Testis (tissue), 3 donors: Measurements from ENCODE around the gene RASL11B. TPM values are rescaled to one million over a fixed set of nuclear protein-coding genes. Genes with fewer than 3 reads are reported as not detected.

Experiments used
- DNase-seq: peaks from one replicate; pipeline ENCODE4 v3.0.0-alpha.2; 2019
- H3K27ac ChIP-seq, 2 donors: fragments of 200-600 bp; sonication (generic); one replicate each; pipeline ENCODE4 v1.5.1; 2019
- H3K27me3 ChIP-seq: fragments of 200-600 bp; sonication (generic); one replicate; pipeline ENCODE4 v1.5.1; 2019
- H3K36me3 ChIP-seq: fragments of 200-600 bp; sonication (generic); one replicate; pipeline ENCODE4 v1.5.1; 2017; ENCODE audit warnings: low read depth; ENCODE audit errors: missing control alignments
- H3K4me1 ChIP-seq: fragments of 200-600 bp; sonication (generic); one replicate; pipeline ENCODE4 v1.5.1; 2019
- H3K4me3 ChIP-seq, 2 donors: fragments of 200-600 bp; sonication (generic); one replicate each; pipeline ENCODE4 v1.5.1; 2017 to 2019
- H3K9me3 ChIP-seq: fragments of 200-600 bp; sonication (generic); one replicate; pipeline ENCODE4 v1.5.1; 2017
- POLR2A ChIP-seq: fragments of 450-650 bp; IDR thresholded peaks from one replicate; pipeline ENCODE4 v1.6.1; 2017; ENCODE audit warnings: antibody characterized with exemption, mild to moderate bottlenecking, moderate library complexity
- WGBS, 2 donors: methylation state at CpG; one replicate each; pipeline ENCODE4 v1.1.5; 2018; 5-methylcytosine and 5-hydroxymethylcytosine counted together
- intact Hi-C: fragments of 100-400 bp; cut with DNase I; formaldehyde crosslinking; loops from one replicate; pipeline ENCODE4 v1.15.1; 2023; ENCODE audit warnings: low total_unique reads
- polyA plus RNA-seq: library from polyadenylated mRNA; stranded (reverse); fragments of 350-450 nt; fragmentation: Illumina TruSeq; extraction: RNeasy Lipid Tissue Mini Kit (QIAGEN cat#74804); gene quantifications from one replicate; pipeline ENCODE4 v1.2.3, GENCODE V29; 2014; ENCODE audit warnings: low read depth, low replicate concordance; ENCODE audit not compliant: insufficient read depth
- total RNA-seq, 2 donors: library from RNA; depleted of rRNA; stranded (reverse); fragments of >200 nt; gene quantifications; one replicate each; pipeline ENCODE4 v1.2.3, GENCODE V29; 2016
- TF ChIP-seq, protein P1 (sequence below), 3 experiments: fragments of 450-650 bp in 2 of 3; fragments of 200-600 bp in 1 of 3; sonication (generic) in 1 of 3; IDR thresholded peaks; one replicate each; pipeline ENCODE4 v1.5.1; 2016 to 2019; ENCODE audit warnings: antibody characterized with exemption in 3 of 3, mild to moderate bottlenecking in 2 of 3, moderate library complexity in 1 of 3

RASL11B gene
- total and polyA plus RNA-seq, 3 donors from 2014 or later: 15.3 to 25.5 (median 16.7) TPM

DNA sequence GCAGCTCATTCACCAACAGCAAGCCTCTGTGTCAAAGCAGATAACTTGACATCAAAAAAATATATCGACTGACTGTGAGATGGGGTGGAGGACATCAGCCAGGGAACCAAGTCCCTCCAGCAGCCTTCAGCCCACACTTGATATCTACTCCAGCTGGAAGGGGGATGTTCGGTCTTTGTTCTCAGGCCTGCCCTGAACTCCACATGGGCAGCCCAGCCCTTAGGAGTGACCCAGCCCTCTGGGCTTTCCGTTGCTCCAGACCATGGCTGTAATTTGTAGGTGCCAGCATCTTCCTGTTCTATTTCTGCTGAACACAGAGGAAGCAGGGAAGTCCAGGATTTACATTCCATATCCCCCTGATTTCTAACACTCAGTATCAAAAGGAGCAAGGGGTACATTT lies 17.4 kb downstream of the RASL11B start:
- Histone ChIP-seq H3K9me3 (no peaks in the 10 kb centered on the region), H3K4me1 (no peaks in the 10 kb centered on the region), H3K4me3 (no peak overlapping the region), H3K27ac (no peak overlapping the region), H3K27me3 (no peaks in the 10 kb centered on the region), H3K36me3 (no peaks in the 10 kb centered on the region)
- 65 to 74% methylated on average over 3 of the region's 3 CpGs for WGBS, 2 donors
- intact Hi-C loops: no loop called here
- DNase-seq: no peak
- TF ChIP-seq, protein P1, sequence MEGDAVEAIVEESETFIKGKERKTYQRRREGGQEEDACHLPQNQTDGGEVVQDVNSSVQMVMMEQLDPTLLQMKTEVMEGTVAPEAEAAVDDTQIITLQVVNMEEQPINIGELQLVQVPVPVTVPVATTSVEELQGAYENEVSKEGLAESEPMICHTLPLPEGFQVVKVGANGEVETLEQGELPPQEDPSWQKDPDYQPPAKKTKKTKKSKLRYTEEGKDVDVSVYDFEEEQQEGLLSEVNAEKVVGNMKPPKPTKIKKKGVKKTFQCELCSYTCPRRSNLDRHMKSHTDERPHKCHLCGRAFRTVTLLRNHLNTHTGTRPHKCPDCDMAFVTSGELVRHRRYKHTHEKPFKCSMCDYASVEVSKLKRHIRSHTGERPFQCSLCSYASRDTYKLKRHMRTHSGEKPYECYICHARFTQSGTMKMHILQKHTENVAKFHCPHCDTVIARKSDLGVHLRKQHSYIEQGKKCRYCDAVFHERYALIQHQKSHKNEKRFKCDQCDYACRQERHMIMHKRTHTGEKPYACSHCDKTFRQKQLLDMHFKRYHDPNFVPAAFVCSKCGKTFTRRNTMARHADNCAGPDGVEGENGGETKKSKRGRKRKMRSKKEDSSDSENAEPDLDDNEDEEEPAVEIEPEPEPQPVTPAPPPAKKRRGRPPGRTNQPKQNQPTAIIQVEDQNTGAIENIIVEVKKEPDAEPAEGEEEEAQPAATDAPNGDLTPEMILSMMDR (IDR thresholded peaks at IDR 0.05): no peak
- TF ChIP-seq POLR2A: no peak

DNA sequence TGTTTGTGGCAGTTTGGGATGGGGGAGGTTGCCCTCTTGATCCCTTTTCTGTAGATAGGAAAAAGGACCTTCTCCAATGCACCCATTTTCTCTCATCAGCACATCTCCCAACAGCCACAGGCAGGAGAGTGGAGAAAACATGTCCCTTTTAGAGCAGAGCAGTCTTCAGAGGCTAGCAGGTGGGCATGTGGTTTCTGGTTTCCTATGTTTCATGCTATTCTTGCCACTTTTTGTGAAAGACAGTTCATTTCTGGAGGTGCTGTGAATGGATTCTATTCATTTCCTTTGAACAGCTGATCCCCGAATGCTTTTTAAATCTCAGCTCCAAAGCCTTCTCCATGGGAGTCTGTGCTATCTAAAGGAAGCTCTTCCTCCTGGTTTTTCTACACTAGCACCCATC lies 18.9 kb downstream of the RASL11B start:
- no peak for TF ChIP-seq POLR2A
- TF ChIP-seq, protein P1 (IDR thresholded peaks at IDR 0.05): no peak
- H3K4me3 ChIP-seq: no peak overlapping the region
- no peaks in the 10 kb centered on the region for H3K36me3 ChIP-seq
- no peaks in the 10 kb centered on the region for H3K9me3 ChIP-seq
- no peak overlapping the region for H3K27ac ChIP-seq
- DNase-seq: no peak
- 88 to 91% methylated on average over 1 of the region's 1 CpG for WGBS, 2 donors
- intact Hi-C loops: no loop called here
- no peaks in the 10 kb centered on the region for H3K27me3 ChIP-seq
- H3K4me1 ChIP-seq: no peaks in the 10 kb centered on the region

DNA sequence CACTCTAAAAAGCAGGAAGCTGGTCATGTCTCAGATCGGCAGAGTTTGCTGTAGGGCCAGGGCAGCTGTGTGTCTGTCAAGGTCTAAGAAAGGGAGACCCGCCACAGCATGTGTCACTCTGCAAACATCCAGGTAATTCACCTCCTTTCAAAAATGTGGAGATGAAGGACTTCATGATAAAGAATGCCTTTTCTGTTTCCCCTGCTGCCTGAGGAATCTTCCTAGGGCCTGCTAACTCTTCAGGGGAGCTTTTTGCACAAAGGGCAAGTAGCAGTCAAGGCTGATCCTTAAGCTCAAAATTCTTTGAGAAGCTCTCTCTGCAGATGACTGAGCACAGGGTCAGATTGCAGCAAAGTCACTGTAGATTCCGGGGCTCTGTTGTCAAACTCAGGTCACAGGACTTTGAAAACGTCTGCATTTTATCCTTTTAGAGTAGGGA lies 21.1 kb downstream of the RASL11B start:
- Histone ChIP-seq H3K27me3 (no peaks in the 10 kb centered on the region), H3K4me3 (no peak overlapping the region), H3K27ac (no peak overlapping the region), H3K36me3 (no peaks in the 10 kb centered on the region), H3K9me3 (no peaks in the 10 kb centered on the region), H3K4me1 (no peaks in the 10 kb centered on the region)
- DNase-seq: no peak
- intact Hi-C loops: no loop called here
- no peak for TF ChIP-seq POLR2A
- TF ChIP-seq, protein P1 (IDR thresholded peaks at IDR 0.05): no peak
- 68 to 83% methylated on average over 4 of the region's 4 CpGs for WGBS, 2 donors

DNA sequence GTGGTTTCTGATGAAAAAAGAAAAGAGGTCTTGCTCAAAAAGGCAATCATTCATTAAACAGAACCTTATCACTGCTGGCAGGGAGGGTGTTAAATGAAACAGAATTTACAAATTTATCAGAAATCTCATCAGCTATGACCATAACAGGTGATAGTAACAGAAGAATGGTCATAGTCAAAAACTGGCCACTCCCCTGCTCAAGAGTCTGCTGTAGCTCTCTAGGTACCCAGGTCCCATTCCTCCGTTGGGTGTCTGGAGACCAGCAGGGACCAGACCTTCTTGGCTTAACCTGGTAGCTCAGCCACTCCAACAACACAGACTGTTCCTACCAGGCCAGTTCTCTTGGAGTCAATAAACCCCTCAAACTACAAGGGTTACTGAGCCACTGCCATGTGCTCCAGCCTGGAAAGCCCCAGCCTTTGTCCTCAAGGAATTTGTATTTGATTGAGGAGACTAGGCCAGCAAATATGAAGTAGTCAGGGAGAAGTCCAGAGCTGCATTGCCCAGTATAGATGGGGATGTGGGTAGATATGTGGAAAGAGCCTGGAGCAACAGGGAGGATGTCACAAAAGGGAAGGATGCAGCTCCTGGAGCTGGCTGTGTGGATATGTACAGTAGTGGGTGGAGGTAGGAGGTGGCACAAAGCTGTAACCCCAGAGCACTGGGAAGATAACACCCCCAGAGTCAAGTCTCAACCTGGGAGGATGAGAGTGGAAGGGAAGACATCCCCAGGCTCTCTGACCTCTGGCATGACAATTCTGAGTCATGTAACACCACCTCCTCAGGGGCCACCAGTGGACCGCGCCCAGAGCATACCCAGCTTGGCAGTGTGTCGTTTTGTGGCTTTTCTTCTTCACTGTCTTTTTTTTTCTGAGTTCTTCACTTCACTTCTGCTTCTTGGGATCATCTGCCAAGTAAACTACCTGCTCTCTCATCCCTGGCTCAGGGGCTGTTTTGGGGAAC lies 21.9 kb downstream of the RASL11B start:
- H3K36me3 ChIP-seq: no peaks in the 10 kb centered on the region
- no peak for TF ChIP-seq POLR2A
- TF ChIP-seq, protein P1 (IDR thresholded peaks at IDR 0.05): no peak

More for the DNA sequence above, 21.9 kb downstream of the RASL11B start:
- DNase-seq: no peak
- no peaks in the 10 kb centered on the region for H3K9me3 ChIP-seq
- H3K27me3 ChIP-seq: no peaks in the 10 kb centered on the region
- no peak overlapping the region for H3K4me3 ChIP-seq
- H3K27ac ChIP-seq: no peak overlapping the region
- WGBS, 2 donors: 91 to 98% methylated on average over 4 of the region's 4 CpGs
- intact Hi-C loops: no loop called here
- H3K4me1 ChIP-seq: no peaks in the 10 kb centered on the region
